GM18526 (cell line): ENCODE measurements around the gene AQR.

Experiments
- POLR2A ChIP-seq: IDR thresholded peaks from 3 replicates; pipeline ENCODE4 v1.6.1; 2011; ENCODE audit not compliant: insufficient read length; ENCODE audit errors: extremely low read depth

Gene AQR

GRCh38 chr15:34904527-34904926, 65.0 kb downstream of the AQR start:
- TF ChIP-seq POLR2A, result no peak

- TF ChIP-seq POLR2A, result no peak
Observed at GRCh38 chr15:34900748-34901147, 68.8 kb downstream of the AQR start.

GRCh38 chr15:34896183-34896582, 73.4 kb downstream of the AQR start:
- TF ChIP-seq POLR2A, result no peak

GRCh38 chr15:34893967-34894366, 75.6 kb downstream of the AQR start:
- no peak for TF ChIP-seq POLR2A

- no peak for TF ChIP-seq POLR2A
Observed at GRCh38 chr15:34892963-34893591, 76.5 kb downstream of the AQR start.

GRCh38 chr15:34890424-34890823, 79.1 kb downstream of the AQR start:
- TF ChIP-seq POLR2A, result no peak

- no peak for TF ChIP-seq POLR2A
Observed at GRCh38 chr15:34889476-34889875, 80.1 kb downstream of the AQR start.

- TF ChIP-seq POLR2A, result no peak
Observed at GRCh38 chr15:34886134-34886533, 83.4 kb downstream of the AQR start.

- TF ChIP-seq POLR2A, result no peak
Observed at GRCh38 chr15:34883633-34884032, 85.9 kb downstream of the AQR start.

- no peak for TF ChIP-seq POLR2A
Observed at GRCh38 chr15:34883042-34883441, 86.5 kb downstream of the AQR start.

- no peak for TF ChIP-seq POLR2A
Observed at GRCh38 chr15:34879107-34879506, 90.4 kb downstream of the AQR start.

- TF ChIP-seq POLR2A, result no peak
Observed at GRCh38 chr15:34876640-34877039, 92.9 kb downstream of the AQR start.

GRCh38 chr15:34869110-34869509, 100.4 kb downstream of the AQR start:
- no peak for TF ChIP-seq POLR2A

GRCh38 chr15:34865531-34865930, 104.0 kb downstream of the AQR start:
- TF ChIP-seq POLR2A, result no peak

GRCh38 chr15:34861214-34861613, 108.3 kb downstream of the AQR start:
- TF ChIP-seq POLR2A, result no peak

- TF ChIP-seq POLR2A, result no peak
Observed at GRCh38 chr15:34855893-34856292, 113.6 kb downstream of the AQR start.

- TF ChIP-seq POLR2A, result no peak
Observed at GRCh38 chr15:34855413-34855812, 114.1 kb downstream of the AQR start.
